Putamen (tissue), 1 donor: Measurements from ENCODE around the gene DMD.

Experiments used
- DNase-seq: peaks from one replicate; pipeline ENCODE4 v3.0.0-alpha.2; 2016; ENCODE audit warnings: low spot score

Gene DMD

GRCh38 chrX:32489125-32489524 lies 722.2 kb downstream of the DMD start:
- no peak for DNase-seq

GRCh38 chrX:32483534-32484136 lies 727.7 kb downstream of the DMD start:
- DNase-seq = no peak

GRCh38 chrX:32480019-32480418 lies 731.3 kb downstream of the DMD start:
- no peak for DNase-seq

- no peak for DNase-seq
Observed at GRCh38 chrX:32472364-32472763, 739.0 kb downstream of the DMD start.

- DNase-seq = no peak
Observed at GRCh38 chrX:32455704-32456103, 755.6 kb downstream of the DMD start.

GRCh38 chrX:32451954-32452695 lies 759.2 kb downstream of the DMD start:
- DNase-seq = no peak

- DNase-seq = no peak
Observed at GRCh38 chrX:32448945-32449344, 762.4 kb downstream of the DMD start.

- DNase-seq = no peak
Observed at GRCh38 chrX:32448320-32448719, 763.0 kb downstream of the DMD start.

- no peak for DNase-seq
Observed at GRCh38 chrX:32447640-32448039, 763.7 kb downstream of the DMD start.

GRCh38 chrX:32443841-32444240 lies 767.5 kb downstream of the DMD start:
- no peak for DNase-seq

GRCh38 chrX:32421266-32421665 lies 790.1 kb downstream of the DMD start:
- no peak for DNase-seq

- DNase-seq = no peak
Observed at GRCh38 chrX:32408389-32408788, 803.0 kb downstream of the DMD start.

- DNase-seq = no peak
Observed at GRCh38 chrX:32397562-32398216, 813.7 kb downstream of the DMD start.

- no peak for DNase-seq
Observed at GRCh38 chrX:32395878-32396277, 815.5 kb downstream of the DMD start.

- no peak for DNase-seq
Observed at GRCh38 chrX:32392655-32393054, 818.7 kb downstream of the DMD start.

- DNase-seq = no peak
Observed at GRCh38 chrX:32370456-32371205, 840.7 kb downstream of the DMD start.

GRCh38 chrX:32293962-32294700 lies 917.2 kb downstream of the DMD start:
- DNase-seq = no peak

- no peak for DNase-seq
Observed at GRCh38 chrX:32289356-32289755, 922.0 kb downstream of the DMD start.

GRCh38 chrX:32281853-32282252 lies 929.5 kb downstream of the DMD start:
- no peak for DNase-seq

GRCh38 chrX:32280921-32281320 lies 930.4 kb downstream of the DMD start:
- no peak for DNase-seq

- no peak for DNase-seq
Observed at GRCh38 chrX:32280489-32280888, 930.9 kb downstream of the DMD start.

GRCh38 chrX:32276153-32276552 lies 935.2 kb downstream of the DMD start:
- DNase-seq = no peak
